ENCODE data around the gene SAP25.

Gene SAP25

DNA sequence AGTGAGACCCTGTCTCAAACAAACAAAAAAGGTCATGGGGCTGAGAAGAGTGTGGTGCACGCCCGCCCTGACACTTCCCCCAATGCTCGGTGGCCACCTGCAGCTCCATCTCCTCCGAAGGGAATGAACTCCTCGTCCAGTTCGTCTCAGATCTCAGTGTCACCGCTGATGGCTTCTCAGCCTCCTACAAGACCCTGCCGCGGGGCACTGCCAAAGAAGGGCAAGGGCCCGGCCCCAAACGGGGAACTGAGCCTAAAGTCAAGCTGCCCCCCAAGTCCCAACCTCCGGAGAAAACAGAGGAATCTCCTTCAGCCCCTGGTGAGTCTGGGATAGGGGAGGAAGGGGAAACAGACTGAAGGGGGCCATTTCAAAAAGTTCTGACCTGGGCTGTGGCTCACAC lies 32.6 kb upstream of the SAP25 start:
- CTCF ChIA-PET: no interaction called here
- TF ChIP-seq HDGF (IDR thresholded peaks at IDR 0.05; ENCODE audit: borderline replicate concordance) (no peak), FOXK2 (IDR thresholded peaks at IDR 0.05) (no peak), SP1 (IDR thresholded peaks at IDR 0.05) (no peak), FOXM1 (IDR thresholded peaks at IDR 0.05; ENCODE audit: borderline replicate concordance) (no peak), CTBP1 (IDR thresholded peaks at IDR 0.05; ENCODE audit: borderline replicate concordance) (no peak), FOXA1 (IDR thresholded peaks at IDR 0.05) (no peak), PKNOX1 (IDR thresholded peaks at IDR 0.05) (no peak), ELF4 (IDR thresholded peaks at IDR 0.05) (no peak), BHLHE40 (IDR thresholded peaks at IDR 0.05; ENCODE audit: borderline replicate concordance) (no peak), ZNF384 (IDR thresholded peaks at IDR 0.05) (no peak), NFRKB (IDR thresholded peaks at IDR 0.05) (no peak), SUZ12 (IDR thresholded peaks at IDR 0.05) (no peak), ARNT (IDR thresholded peaks at IDR 0.05) (no peak), L3MBTL2 (conservative IDR thresholded peaks at IDR 0.05) (no peak), TARDBP (IDR thresholded peaks at IDR 0.05) (no peak), LEF1 (IDR thresholded peaks at IDR 0.05; ENCODE audit: borderline replicate concordance) (no peak)
- POLR2A ChIA-PET: interaction anchor here (0.7 kb wide), 1 partner anchor 17 kb away, joined by 4 read pairs; no protein-coding TSS in a partner anchor
- no peak for DNase-seq (ENCODE audit: extremely low spot score)

DNA sequence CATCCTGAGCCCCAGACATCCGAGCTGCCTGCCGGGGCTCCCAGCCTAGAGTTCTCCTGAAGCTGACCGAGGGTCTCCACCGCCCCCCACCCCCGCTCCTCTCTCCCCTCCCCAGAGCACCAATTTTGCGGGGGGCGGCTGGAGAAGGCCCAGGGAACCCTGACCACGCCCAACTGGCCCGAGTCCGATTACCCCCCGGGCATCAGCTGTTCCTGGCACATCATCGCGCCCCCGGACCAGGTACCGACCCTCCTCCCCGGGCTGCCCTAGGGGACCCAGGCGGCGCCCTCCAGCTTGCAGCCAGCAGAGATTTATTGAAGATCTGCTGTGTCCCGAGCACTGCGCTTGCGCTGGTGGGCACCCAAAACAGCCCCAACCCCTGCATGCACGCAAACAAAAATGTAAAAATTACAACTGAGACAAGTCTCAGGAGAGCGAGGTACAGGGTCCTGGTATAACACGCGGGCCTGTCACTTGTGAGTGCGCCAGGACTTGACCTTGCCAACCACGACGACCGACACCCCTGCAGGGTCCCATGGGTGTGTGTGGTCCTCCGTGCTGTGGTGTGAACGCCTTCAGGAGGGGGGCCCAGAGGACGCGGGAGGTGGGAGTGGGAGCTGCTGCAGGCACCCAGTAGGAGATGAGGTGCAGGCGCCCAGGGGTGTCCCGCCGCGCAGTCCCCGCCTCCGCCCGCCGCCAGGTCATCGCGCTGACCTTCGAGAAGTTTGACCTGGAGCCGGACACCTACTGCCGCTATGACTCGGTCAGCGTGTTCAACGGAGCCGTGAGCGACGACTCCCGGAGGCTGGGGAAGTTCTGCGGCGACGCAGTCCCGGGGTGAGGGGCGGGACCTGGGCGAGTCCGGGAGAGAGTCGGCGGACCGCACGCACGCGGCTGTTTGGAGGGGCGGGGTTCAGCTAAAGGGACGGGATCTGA lies 31.5 kb upstream of the SAP25 start:
- ChIA-PET CTCF (interaction anchor here (0.8 kb wide), 1 partner anchor 87 kb away, joined by 3 read pairs; no protein-coding TSS in a partner anchor), POLR2A (interaction anchor here (0.7 to 3.1 kb wide), 4 partner anchors 16 to 100 kb away, joined by 3 to 14 read pairs (median 4); partner anchors contain the start of genes FBXO24, GIGYF1, LRCH4 and POP7)
- DNase-seq (ENCODE audit: extremely low spot score): no peak
- TF ChIP-seq SP1 (IDR thresholded peaks at IDR 0.05): no peak
- no peak for TF ChIP-seq ARNT (IDR thresholded peaks at IDR 0.05)

DNA sequence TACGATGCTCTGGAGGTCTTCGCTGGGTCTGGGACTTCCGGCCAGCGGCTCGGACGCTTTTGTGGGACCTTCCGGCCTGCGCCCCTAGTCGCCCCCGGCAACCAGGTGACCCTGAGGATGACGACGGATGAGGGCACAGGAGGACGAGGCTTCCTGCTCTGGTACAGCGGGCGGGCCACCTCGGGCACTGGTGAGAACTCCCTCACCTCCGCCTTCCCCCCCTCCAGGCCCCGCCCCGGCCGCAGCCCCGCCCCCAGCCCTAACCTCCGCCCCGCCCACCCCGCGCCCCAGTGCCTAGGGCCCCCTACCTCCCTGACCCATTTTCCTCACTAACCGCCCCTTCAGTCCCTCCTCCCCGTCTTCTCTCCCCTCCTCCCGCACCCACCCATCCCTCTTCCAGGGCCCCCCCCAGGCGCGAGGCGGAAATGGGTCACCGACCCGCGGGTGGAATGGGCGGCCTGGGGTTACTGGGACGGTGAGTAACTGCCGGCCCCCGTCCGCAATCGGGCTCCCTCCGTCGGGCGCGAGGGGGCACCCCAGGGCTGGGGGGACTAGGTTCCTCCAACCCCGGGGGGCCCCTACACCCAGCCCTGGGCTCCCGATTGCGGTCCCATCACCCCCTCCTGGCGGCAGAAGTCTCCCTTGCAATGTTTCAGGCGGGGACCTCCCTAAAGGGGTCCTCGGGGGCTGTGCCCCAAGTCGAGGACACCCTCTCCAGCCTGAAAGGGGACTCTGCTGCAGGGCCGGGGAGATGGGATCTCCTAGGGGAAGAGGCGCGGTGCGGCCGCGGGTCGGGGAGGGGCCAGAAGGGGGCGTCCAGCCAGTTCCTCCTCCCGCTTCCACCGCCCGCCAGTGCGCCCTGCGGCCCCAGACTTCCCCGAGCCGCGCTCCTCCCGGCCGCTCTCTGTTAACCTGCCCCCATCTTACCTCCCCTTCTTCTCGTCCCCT lies 30.6 kb upstream of the SAP25 start:
- peak; percentile 81 for DNase-seq (ENCODE audit: extremely low spot score)
- ChIA-PET POLR2A (interaction anchor here (1.3 to 3.1 kb wide), 9 partner anchors 8 to 101 kb away, joined by 3 to 40 read pairs (median 8); partner anchors contain the start of genes FBXO24, GIGYF1, LRCH4 and MOSPD3), CTCF (interaction anchor here (0.7 to 1.0 kb wide), 3 partner anchors 10 to 101 kb away, joined by 3 to 4 read pairs (median 3); no protein-coding TSS in a partner anchor)
- TF ChIP-seq FOXM1 (IDR thresholded peaks at IDR 0.05; ENCODE audit: borderline replicate concordance): peak; percentile 54; the same call in 1 of the 2 replicates
- no peak for TF ChIP-seq ARNT (IDR thresholded peaks at IDR 0.05)

- POLR2A ChIA-PET: interaction anchor here (1.0 to 3.1 kb wide), 9 partner anchors 9 to 249 kb away, joined by 3 to 40 read pairs (median 8); partner anchors contain the start of genes FBXO24, GIGYF1, LRCH4 and MOSPD3
- DNase-seq (ENCODE audit: extremely low spot score): peak; percentile 31
- TF ChIP-seq L3MBTL2 (conservative IDR thresholded peaks at IDR 0.05) (peak; percentile 83), CTBP1 (IDR thresholded peaks at IDR 0.05; ENCODE audit: borderline replicate concordance) (no peak), SP1 (IDR thresholded peaks at IDR 0.05) (no peak), FOXA1 (IDR thresholded peaks at IDR 0.05) (no peak), BHLHE40 (IDR thresholded peaks at IDR 0.05; ENCODE audit: borderline replicate concordance) (no peak), FOXK2 (IDR thresholded peaks at IDR 0.05) (no peak), FOXM1 (IDR thresholded peaks at IDR 0.05; ENCODE audit: borderline replicate concordance) (no peak)
- CTCF ChIA-PET: interaction anchor here (0.7 to 1.0 kb wide), 2 partner anchors 10 to 102 kb away, joined by 3 to 4 read pairs; no protein-coding TSS in a partner anchor
These were observed 30.0 kb upstream of the SAP25 start for GRCh38 chr7:100603726-100604027.

GRCh38 chr7:100602889-100603725 lies 29.4 kb upstream of the SAP25 start:
- CTCF ChIA-PET: interaction anchor here (0.7 to 1.6 kb wide), 5 partner anchors 11 to 102 kb away, joined by 3 to 4 read pairs (median 3); partner anchors contain the start of gene FBXO24
- DNase-seq (ENCODE audit: extremely low spot score): peak; percentile 42
- TF ChIP-seq CTBP1 (IDR thresholded peaks at IDR 0.05; ENCODE audit: borderline replicate concordance): no peak
- TF ChIP-seq PKNOX1 (IDR thresholded peaks at IDR 0.05): no peak
- no peak for TF ChIP-seq HDGF (IDR thresholded peaks at IDR 0.05; ENCODE audit: borderline replicate concordance)
- TF ChIP-seq FOXM1 (IDR thresholded peaks at IDR 0.05; ENCODE audit: borderline replicate concordance): no peak
- peak; percentile 19; the same call in 1 of the 2 replicates for TF ChIP-seq L3MBTL2 (conservative IDR thresholded peaks at IDR 0.05)
- TF ChIP-seq NFRKB (IDR thresholded peaks at IDR 0.05): no peak
- TF ChIP-seq TARDBP (IDR thresholded peaks at IDR 0.05): no peak
- POLR2A ChIA-PET: interaction anchor here (0.9 to 3.1 kb wide), 11 partner anchors 9 to 249 kb away, joined by 3 to 40 read pairs (median 4); partner anchors contain the start of genes FBXO24, GIGYF1, LRCH4 and MOSPD3

- TF ChIP-seq ZNF384 (IDR thresholded peaks at IDR 0.05) (no peak), FOXM1 (IDR thresholded peaks at IDR 0.05; ENCODE audit: borderline replicate concordance) (no peak), TARDBP (IDR thresholded peaks at IDR 0.05) (no peak), LEF1 (IDR thresholded peaks at IDR 0.05; ENCODE audit: borderline replicate concordance) (no peak), FOXK2 (IDR thresholded peaks at IDR 0.05) (no peak), FOXA1 (IDR thresholded peaks at IDR 0.05) (no peak), NFRKB (IDR thresholded peaks at IDR 0.05) (no peak), SP1 (IDR thresholded peaks at IDR 0.05) (no peak), BHLHE40 (IDR thresholded peaks at IDR 0.05; ENCODE audit: borderline replicate concordance) (no peak), CTBP1 (IDR thresholded peaks at IDR 0.05; ENCODE audit: borderline replicate concordance) (no peak), ARNT (IDR thresholded peaks at IDR 0.05) (no peak), PKNOX1 (IDR thresholded peaks at IDR 0.05) (no peak)
- CTCF ChIA-PET: interaction anchor here (1.1 kb wide), 1 partner anchor 35 kb away, joined by 4 read pairs; no protein-coding TSS in a partner anchor
- DNase-seq (ENCODE audit: extremely low spot score): no peak
- POLR2A ChIA-PET: no interaction called here
These were observed 27.0 kb upstream of the SAP25 start for GRCh38 chr7:100600730-100601038.

All from HEK293T (cell line).